GM12878 (cell line): ENCODE results near the gene CMBL. TPM values are rescaled to one million over a fixed set of nuclear protein-coding genes. Genes with fewer than 3 reads are reported as not detected.

Source experiments
- ATAC-seq: fragments of 200-7000 bp; cut with Tn5 transposase; 3 replicates; pipeline ENCODE4 v1.9.1; 2020; ENCODE audit warnings: mild to moderate bottlenecking, moderate library complexity
- BruUV-seq: library from RNA; stranded (reverse); fragments of 400-500 nt; replicated peaks from 2 replicates; lab custom pipeline; 2021; lab: Mats Ljungman, UMichigan
- CTCF ChIA-PET: fragments of 300-600 bp; sonication (Branson Sonifier 250); formaldehyde crosslinking; extraction: SDS; loops from one replicate; lab custom pipeline; 2021; ENCODE audit warnings: inconsistent platforms; lab: Yijun Ruan, JAX
- POLR2A ChIA-PET: fragments of 350-600 bp; formaldehyde crosslinking; extraction: SDS; loops from one replicate; lab custom pipeline; 2021; ENCODE audit warnings: inconsistent platforms; lab: Charles Lee
- RAD21 ChIA-PET: fragments of 300-600 bp; sonication (Branson Sonifier 250); formaldehyde crosslinking; loops from one replicate; lab custom pipeline; 2023; ENCODE audit warnings: antibody characterized with exemption; ENCODE audit not compliant: unreplicated experiment; lab: Charles Lee
- SMC1A ChIA-PET: fragments of 300-600 bp; sonication (Branson Sonifier 250); formaldehyde crosslinking; loops from one replicate; lab custom pipeline; 2023; ENCODE audit not compliant: unreplicated experiment, uncharacterized antibody; lab: Charles Lee
- DNase-seq: peaks from one replicate; pipeline ENCODE4 v3.0.0-alpha.2; 2011; ENCODE audit warnings: low read depth, low spot score
- FAIRE-seq: peaks from 3 replicates; lab custom pipeline; 2011; peaks lifted over from hg19 to GRCh38; lab: Jason Lieb, UNC
- H2AFZ ChIP-seq: 2 replicates; pipeline ENCODE4 v1.6.0; 2011; ENCODE audit warnings: low read depth, low read length, control low read depth; ENCODE audit not compliant: control insufficient read depth
- H3K27ac ChIP-seq: 2 replicates; pipeline ENCODE4 v1.5.1; 2011; ENCODE audit warnings: control low read depth; ENCODE audit not compliant: control insufficient read depth, insufficient read depth
- H3K27me3 ChIP-seq, 2 experiments: replicated peaks in 1 of 2; 2 replicates each; pipeline versions ENCODE4 v1.6.0 to v1.6.1; 2011; ENCODE audit warnings: low read length in 1 of 2; ENCODE audit not compliant: control insufficient read depth in 2 of 2, insufficient read depth in 2 of 2
- H3K36me3 ChIP-seq, 2 experiments: 2 replicates each; pipeline ENCODE4 v1.5.1; 2011; ENCODE audit warnings: low read length in 1 of 2; ENCODE audit not compliant: control insufficient read depth in 2 of 2, insufficient read depth in 2 of 2
- H3K4me1 ChIP-seq: 2 replicates; pipeline ENCODE4 v1.6.1; 2011; ENCODE audit warnings: mild to moderate bottlenecking, low read length, moderate library complexity, mixed read lengths; ENCODE audit not compliant: control insufficient read depth, insufficient read depth
- H3K4me2 ChIP-seq: 2 replicates; pipeline ENCODE4 v1.6.0; 2011; ENCODE audit warnings: control low read depth; ENCODE audit not compliant: control insufficient read depth, insufficient read depth
- H3K4me3 ChIP-seq: fragments of 200-600 bp; sonication (generic); 2 replicates; pipeline ENCODE4 v1.5.1; 2016
- H3K79me2 ChIP-seq: 2 replicates; pipeline ENCODE4 v1.6.0; 2011; ENCODE audit warnings: low read length; ENCODE audit not compliant: control insufficient read depth, insufficient read depth
- H3K9ac ChIP-seq: 2 replicates; pipeline ENCODE4 v1.8.0; 2011; ENCODE audit warnings: low read length, control low read depth, mixed read lengths; ENCODE audit not compliant: control insufficient read depth, insufficient read depth
- H3K9me3 ChIP-seq: replicated peaks from 3 replicates; pipeline ENCODE4 v1.5.1; 2011; ENCODE audit warnings: mild to moderate bottlenecking, low read length; ENCODE audit not compliant: control insufficient read depth, insufficient read depth
- H4K20me1 ChIP-seq: 2 replicates; pipeline ENCODE4 v1.6.0; 2011; ENCODE audit not compliant: control insufficient read depth, insufficient read depth
- CREM ChIP-seq: IDR thresholded peaks from 2 replicates; pipeline ENCODE4 v1.6.1; 2014; ENCODE audit warnings: antibody characterized with exemption, low read depth
- DPF2 ChIP-seq: fragments of 450-650 bp; IDR thresholded peaks from 2 replicates; pipeline ENCODE4 v1.6.1; 2017; ENCODE audit warnings: mild to moderate bottlenecking
- ESRRA ChIP-seq: IDR thresholded peaks from 2 replicates; pipeline ENCODE4 v1.6.1; 2012; ENCODE audit warnings: mild to moderate bottlenecking, low read length, improper control_type of control experiment
- IKZF1 ChIP-seq: fragments of 450-650 bp; conservative IDR thresholded peaks from 2 replicates; pipeline ENCODE4 v1.6.1; 2017; ENCODE audit warnings: antibody characterized with exemption, mild to moderate bottlenecking
- IKZF2 ChIP-seq, 2 experiments: fragments of 450-650 bp; IDR thresholded peaks; 2 replicates each; pipeline ENCODE4 v1.6.1; 2017; ENCODE audit warnings: mild to moderate bottlenecking in 2 of 2, moderate library complexity in 2 of 2
- JUND ChIP-seq: IDR thresholded peaks from 2 replicates; pipeline ENCODE4 v1.6.1; 2012; ENCODE audit warnings: low read depth, mild to moderate bottlenecking, low read length, improper control_type of control experiment, moderate library complexity
- NBN ChIP-seq: fragments of 450-650 bp; IDR thresholded peaks from 2 replicates; pipeline ENCODE4 v1.6.1; 2016
- PAX8 ChIP-seq: fragments of 450-650 bp; IDR thresholded peaks from 2 replicates; pipeline ENCODE4 v1.6.1; 2017; ENCODE audit warnings: mild to moderate bottlenecking, moderate library complexity
- PML ChIP-seq: IDR thresholded peaks from 2 replicates; pipeline ENCODE4 v1.6.1; 2012; ENCODE audit warnings: low read length, inconsistent platforms
- TCF3 ChIP-seq: IDR thresholded peaks from 2 replicates; pipeline ENCODE4 v1.6.1; 2012; ENCODE audit warnings: low read depth, mild to moderate bottlenecking, low read length, borderline replicate concordance; ENCODE audit not compliant: insufficient read depth
- ZNF274 ChIP-seq: IDR thresholded peaks from one replicate; pipeline ENCODE4 v1.8.0; 2011; ENCODE audit not compliant: insufficient read length, insufficient read depth
- ZNF622 ChIP-seq: fragments of 450-650 bp; IDR thresholded peaks from 2 replicates; pipeline ENCODE4 v1.6.1; 2017; ENCODE audit warnings: mild to moderate bottlenecking, inconsistent platforms
- WGBS: methylation state at CpG from one replicate; pipeline ENCODE4 v1.1.6; 2016; ENCODE audit warnings: low lambda C conversion rate; ENCODE audit not compliant: insufficient replicate concordance, insufficient coverage; ENCODE audit errors: missing lambda C conversion rate; 5-methylcytosine and 5-hydroxymethylcytosine counted together
- in situ Hi-C: fragments of 300-500 bp; cut with MboI; formaldehyde crosslinking; loops from 9 replicates; pipeline ENCODE4 v1.14.3; 2018; ENCODE audit warnings: mixed read lengths
- intact Hi-C: fragments of 100-400 bp; cut with micrococcal nuclease; formaldehyde crosslinking; loops from one replicate; pipeline ENCODE4 v1.14.2; 2022; ENCODE audit not compliant: unreplicated experiment
- polyA plus RNA-seq, 11 experiments: library from polyadenylated mRNA; depleted of rRNA in 4 of 11; unstranded in 6 of 11; stranded (reverse) in 5 of 11; fragments of >200 nt; fragmentation: Nextera tagmentation in 4 of 11; fragmentation: Illumina TruSeq in 1 of 11; extraction: Ambion mirVana in 4 of 11; extraction: Trizol in 1 of 11; gene quantifications; 1 replicate in 1 of 11; 2 replicates in 10 of 11; pipeline versions ENCODE4 v1.2.1 to v1.2.3, GENCODE V29; 2011 to 2016; ENCODE audit warnings: inconsistent platforms in 2 of 11, missing spikeins in 2 of 11, low read depth in 1 of 11
- total RNA-seq, 4 experiments: library from RNA; depleted of rRNA in 3 of 4; stranded (reverse); fragments of >200 nt in 3 of 4; fragmentation: Illumina TruSeq in 1 of 4; extraction: Trizol in 1 of 4; gene quantifications; 2 replicates each; pipeline versions ENCODE4 v1.2.1 to v1.2.3, GENCODE V29; 2013 to 2021
- TF ChIP-seq, protein P1 (sequence below): fragments of 150-350 bp; IDR thresholded peaks from 2 replicates; pipeline ENCODE4 v1.6.1; 2016; ENCODE audit warnings: low read depth, low read length
- TF ChIP-seq, protein P2 (sequence below): fragments of 450-650 bp; IDR thresholded peaks from 2 replicates; pipeline ENCODE4 v1.6.1; 2017; ENCODE audit warnings: borderline replicate concordance
- TF ChIP-seq, protein P3 (sequence below): IDR thresholded peaks from 2 replicates; pipeline ENCODE4 v1.6.1; 2011; ENCODE audit warnings: low read depth, mild to moderate bottlenecking, low read length, moderate library complexity, borderline replicate concordance; ENCODE audit errors: extremely low read depth

The CMBL gene
- total and polyA plus RNA-seq, 10 of the 15 experiments (the other 5 are each of a cell fraction or from before 2014, with no cell fraction given) = 1.8 to 15.6 (median 7.5) TPM

DNA sequence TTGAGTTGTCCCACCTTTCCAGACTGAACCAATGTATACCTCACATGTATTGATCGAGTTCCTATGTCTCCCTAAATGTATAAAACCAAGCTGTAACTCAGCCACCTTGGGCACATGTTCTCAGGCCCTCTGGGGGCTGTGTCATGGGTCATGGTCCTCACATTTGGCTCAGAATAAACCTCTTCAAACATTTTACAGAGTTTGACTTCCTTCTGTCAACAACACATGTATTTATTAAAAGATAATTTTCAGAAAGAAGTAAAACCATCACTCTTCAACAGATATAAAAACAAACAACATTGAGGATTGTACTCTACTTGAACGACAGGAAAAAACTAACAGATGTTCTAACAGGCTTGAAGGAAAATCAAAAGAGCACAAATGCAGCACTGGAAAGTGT, 4.5 kb downstream of the CMBL start:
- Histone ChIP-seq H3K9ac (no peak overlapping the region), H3K79me2 (no peaks in the 10 kb centered on the region)

DNA sequence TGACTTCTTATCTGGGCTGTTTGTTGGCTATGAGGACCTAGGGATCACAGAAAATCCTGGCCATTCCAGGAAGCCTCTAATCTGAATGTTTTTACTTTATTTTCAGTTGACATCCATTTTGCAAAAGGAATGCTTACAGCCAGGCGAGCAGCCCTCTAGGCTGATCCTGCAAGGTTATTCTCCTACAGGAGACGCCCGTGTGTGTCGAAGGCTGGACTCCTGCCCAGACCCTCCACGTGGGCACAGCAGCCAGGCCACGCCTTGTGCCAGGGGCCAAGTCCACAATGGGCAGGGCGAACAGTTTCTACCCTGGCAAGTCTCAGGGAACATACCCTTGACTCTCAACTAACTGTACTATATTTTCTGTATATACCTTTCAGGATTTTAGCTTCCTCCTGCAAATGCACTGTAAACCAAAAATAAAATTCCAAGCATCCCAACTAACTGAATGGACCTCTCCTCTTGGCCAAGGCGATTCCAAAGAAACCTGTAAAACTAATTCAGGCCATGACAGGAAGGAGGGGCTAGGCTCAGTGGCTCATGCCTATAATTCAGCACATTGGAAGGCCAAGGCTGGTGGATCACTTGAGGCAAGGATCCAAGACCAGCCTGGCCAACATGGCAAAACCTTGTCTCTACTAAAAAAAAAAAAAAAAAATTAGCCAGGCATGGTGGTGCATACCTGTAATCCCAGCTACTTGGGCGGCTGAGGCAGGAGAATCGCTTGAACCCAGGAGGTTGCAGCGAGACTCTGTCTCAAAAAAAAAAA, 5.7 kb downstream of the CMBL start:
- intact Hi-C loops = no loop called here
- no TSS peak for BruUV-seq
- SMC1A ChIA-PET = interaction anchor here (0.6 to 0.7 kb wide), 2 partner anchors 46 to 62 kb away, joined by 3 read pairs; no protein-coding TSS in a partner anchor
- H3K36me3 ChIP-seq = no peaks in the 10 kb centered on the region
- RAD21 ChIA-PET = no interaction called here
- no peaks in the 10 kb centered on the region; a peak in 1 of 4 replicates for H3K27me3 ChIP-seq
- no peaks in the 10 kb centered on the region for H3K9me3 ChIP-seq
- CTCF ChIA-PET = no interaction called here
- H4K20me1 ChIP-seq = no peaks in the 10 kb centered on the region
- H3K9ac ChIP-seq = no peak overlapping the region
- H3K27ac ChIP-seq = no peak overlapping the region
- POLR2A ChIA-PET = no interaction called here
- H3K4me2 ChIP-seq = no peak overlapping the region
- in situ Hi-C loops = no loop called here
- no peaks in the 10 kb centered on the region for H3K4me1 ChIP-seq
- 53% methylated on average over 8 of the region's 11 CpGs for WGBS
- ATAC-seq (no peak), DNase-seq (no peak), FAIRE-seq (no peak)
- no peak overlapping the region for H3K4me3 ChIP-seq
- no peak overlapping the region for H2AFZ ChIP-seq
- no peaks in the 10 kb centered on the region for H3K79me2 ChIP-seq
- TF ChIP-seq ESRRA = no peak
- TF ChIP-seq NBN = no peak
- TF ChIP-seq CREM = no peak
- TF ChIP-seq JUND = no peak
- TF ChIP-seq, protein P1, sequence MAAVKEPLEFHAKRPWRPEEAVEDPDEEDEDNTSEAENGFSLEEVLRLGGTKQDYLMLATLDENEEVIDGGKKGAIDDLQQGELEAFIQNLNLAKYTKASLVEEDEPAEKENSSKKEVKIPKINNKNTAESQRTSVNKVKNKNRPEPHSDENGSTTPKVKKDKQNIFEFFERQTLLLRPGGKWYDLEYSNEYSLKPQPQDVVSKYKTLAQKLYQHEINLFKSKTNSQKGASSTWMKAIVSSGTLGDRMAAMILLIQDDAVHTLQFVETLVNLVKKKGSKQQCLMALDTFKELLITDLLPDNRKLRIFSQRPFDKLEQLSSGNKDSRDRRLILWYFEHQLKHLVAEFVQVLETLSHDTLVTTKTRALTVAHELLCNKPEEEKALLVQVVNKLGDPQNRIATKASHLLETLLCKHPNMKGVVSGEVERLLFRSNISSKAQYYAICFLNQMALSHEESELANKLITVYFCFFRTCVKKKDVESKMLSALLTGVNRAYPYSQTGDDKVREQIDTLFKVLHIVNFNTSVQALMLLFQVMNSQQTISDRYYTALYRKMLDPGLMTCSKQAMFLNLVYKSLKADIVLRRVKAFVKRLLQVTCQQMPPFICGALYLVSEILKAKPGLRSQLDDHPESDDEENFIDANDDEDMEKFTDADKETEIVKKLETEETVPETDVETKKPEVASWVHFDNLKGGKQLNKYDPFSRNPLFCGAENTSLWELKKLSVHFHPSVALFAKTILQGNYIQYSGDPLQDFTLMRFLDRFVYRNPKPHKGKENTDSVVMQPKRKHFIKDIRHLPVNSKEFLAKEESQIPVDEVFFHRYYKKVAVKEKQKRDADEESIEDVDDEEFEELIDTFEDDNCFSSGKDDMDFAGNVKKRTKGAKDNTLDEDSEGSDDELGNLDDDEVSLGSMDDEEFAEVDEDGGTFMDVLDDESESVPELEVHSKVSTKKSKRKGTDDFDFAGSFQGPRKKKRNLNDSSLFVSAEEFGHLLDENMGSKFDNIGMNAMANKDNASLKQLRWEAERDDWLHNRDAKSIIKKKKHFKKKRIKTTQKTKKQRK = no peak
- TF ChIP-seq, protein P2, sequence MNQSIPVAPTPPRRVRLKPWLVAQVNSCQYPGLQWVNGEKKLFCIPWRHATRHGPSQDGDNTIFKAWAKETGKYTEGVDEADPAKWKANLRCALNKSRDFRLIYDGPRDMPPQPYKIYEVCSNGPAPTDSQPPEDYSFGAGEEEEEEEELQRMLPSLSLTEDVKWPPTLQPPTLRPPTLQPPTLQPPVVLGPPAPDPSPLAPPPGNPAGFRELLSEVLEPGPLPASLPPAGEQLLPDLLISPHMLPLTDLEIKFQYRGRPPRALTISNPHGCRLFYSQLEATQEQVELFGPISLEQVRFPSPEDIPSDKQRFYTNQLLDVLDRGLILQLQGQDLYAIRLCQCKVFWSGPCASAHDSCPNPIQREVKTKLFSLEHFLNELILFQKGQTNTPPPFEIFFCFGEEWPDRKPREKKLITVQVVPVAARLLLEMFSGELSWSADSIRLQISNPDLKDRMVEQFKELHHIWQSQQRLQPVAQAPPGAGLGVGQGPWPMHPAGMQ = no peak
- TF ChIP-seq IKZF1 = no peak
- TF ChIP-seq ZNF274 = no peak
- TF ChIP-seq TCF3 = no peak
- TF ChIP-seq, protein P3, sequence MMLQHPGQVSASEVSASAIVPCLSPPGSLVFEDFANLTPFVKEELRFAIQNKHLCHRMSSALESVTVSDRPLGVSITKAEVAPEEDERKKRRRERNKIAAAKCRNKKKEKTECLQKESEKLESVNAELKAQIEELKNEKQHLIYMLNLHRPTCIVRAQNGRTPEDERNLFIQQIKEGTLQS = no peak

More for the DNA sequence above, 4.5 kb downstream of the CMBL start:
- no peak for DNase-seq
- in situ Hi-C loops = no loop called here
- H3K27ac ChIP-seq = no peak overlapping the region
- no peaks in the 10 kb centered on the region for H4K20me1 ChIP-seq
- H3K36me3 ChIP-seq = no peaks in the 10 kb centered on the region
- no peaks in the 10 kb centered on the region; a peak in 1 of 4 replicates for H3K27me3 ChIP-seq
- POLR2A ChIA-PET = no interaction called here
- TF ChIP-seq IKZF2 (IDR thresholded peaks at IDR 0.05) (no peak), ZNF622 (no peak), PAX8 (no peak), DPF2 (no peak), PML (no peak)
- TF ChIP-seq, all 136 proteins: peak for 0
- no peak for FAIRE-seq
- ChIA-PET RAD21 (no interaction called here), CTCF (interaction anchor here (1.0 kb wide), 1 partner anchor 54 kb away, joined by 3 read pairs; no protein-coding TSS in a partner anchor), SMC1A (interaction anchor here (0.6 kb wide), 1 partner anchor 54 kb away, joined by 3 read pairs; no protein-coding TSS in a partner anchor)
- no peak for ATAC-seq
- no TSS peak for BruUV-seq
- Histone ChIP-seq H3K4me3 (no peak overlapping the region), H2AFZ (no peak overlapping the region), H3K9me3 (no peaks in the 10 kb centered on the region), H3K4me2 (no peak overlapping the region), H3K4me1 (no peaks in the 10 kb centered on the region)
- WGBS = 45% methylated on average over 2 of the region's 2 CpGs
- intact Hi-C loops = no loop called here
